ENCODE results near the gene SERPINA1. TPM values are rescaled to one million over a fixed set of nuclear protein-coding genes. Genes with fewer than 3 reads are reported as not detected.
A peak's percentile ranks its signal among the peaks of the same experiment; 100 is the strongest.

Gene SERPINA1
- total RNA-seq (over 10,000 TPM; 10,220 to 22,719 TPM), polyA plus RNA-seq (over 10,000 TPM; 28,447 to 47,972 TPM)

- Histone ChIP-seq H3K9me3 (ENCODE audit: control insufficient read depth in 4 of 4, low read length in 3 of 4) (no peaks in the 10 kb centered on the region), H3K27ac (ENCODE audit: low read depth in 1 of 2, low read length in 2 of 2) (peak within 1 kb of the TSS; percentile 94 to 98), H3K4me1 (ENCODE audit: control insufficient read depth in 4 of 4, insufficient read depth in 4 of 4, low read length in 3 of 4) (peaks cover 8 to 73% (median 31%) of the 10 kb centered on the region in 4 donors), H3K9ac (ENCODE audit: low read depth in 1 of 2, low read length in 2 of 2) (peak within 1 kb of the TSS; percentile 95 to 96), H3K36me3 (ENCODE audit: control insufficient read depth in 4 of 4, insufficient read depth in 3 of 4, low read depth in 1 of 4, low read length in 3 of 4) (peaks cover 2 to 16% (median 6%) of the 10 kb centered on the region in 4 donors), H3K4me3 (ENCODE audit: low read depth in 1 of 3, low read length in 3 of 3) (peak within 1 kb of the TSS; percentile 64 to 90 (median 80)), H3K27me3 (ENCODE audit: control insufficient read depth in 4 of 4, insufficient read depth in 4 of 4, low read length in 3 of 4) (no peaks in the 10 kb centered on the region)
- WGBS: 38% methylated on average over 18 of the region's 18 CpGs
- TF ChIP-seq NR2F2 (IDR thresholded peaks at IDR 0.05) (no peak), REST (IDR thresholded peaks at IDR 0.05) (peak; percentile 95), ZBTB33 (IDR thresholded peaks at IDR 0.05) (peak; percentile 79), ATF3 (IDR thresholded peaks at IDR 0.05) (peak; percentile 77), RAD21 (IDR thresholded peaks at IDR 0.05) (peak; percentile 35 to 54), JUND (IDR thresholded peaks at IDR 0.05) (peak; percentile 21 to 95), FOXA2 (IDR thresholded peaks at IDR 0.05) (peak; percentile 69), EGR1 (IDR thresholded peaks at IDR 0.05; ENCODE audit: low read depth in 2 of 2) (peak; percentile 97 to 99), GABPA (IDR thresholded peaks at IDR 0.05 in 1 of 2, conservative IDR thresholded peaks at IDR 0.05 in 1 of 2) (peak in 1 of 2 donors; percentile 57), SP1 (IDR thresholded peaks at IDR 0.05) (peak; percentile 98), HNF4G (IDR thresholded peaks at IDR 0.05) (peak; percentile 87), CTCF (IDR thresholded peaks at IDR 0.05; ENCODE audit: low read depth, low read length, missing input control) (no peak), HNF4A (conservative IDR thresholded peaks at IDR 0.05) (peak; percentile 95 to 96), YY1 (IDR thresholded peaks at IDR 0.05) (peak; percentile 75), RXRA (IDR thresholded peaks at IDR 0.05) (peak; percentile 98 to 99), TAF1 (conservative IDR thresholded peaks at IDR 0.05) (peak; percentile 94), FOXA1 (IDR thresholded peaks at IDR 0.05) (peak; percentile 65)
- TF ChIP-seq, protein P1, sequence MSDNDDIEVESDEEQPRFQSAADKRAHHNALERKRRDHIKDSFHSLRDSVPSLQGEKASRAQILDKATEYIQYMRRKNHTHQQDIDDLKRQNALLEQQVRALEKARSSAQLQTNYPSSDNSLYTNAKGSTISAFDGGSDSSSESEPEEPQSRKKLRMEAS (IDR thresholded peaks at IDR 0.05): peak; percentile 98
- DNase-seq (ENCODE audit: low spot score): peak; percentile 76
These were observed at the start of gene SERPINA1 for GRCh38 chr14:94388384-94389103. TSS of gene SERPINA1 (minus strand) at chr14:94388602. CDS start at chr14:94383237, 5,365 bp downstream.
